Measurements from ENCODE around the gene NR2F6.

DNA sequence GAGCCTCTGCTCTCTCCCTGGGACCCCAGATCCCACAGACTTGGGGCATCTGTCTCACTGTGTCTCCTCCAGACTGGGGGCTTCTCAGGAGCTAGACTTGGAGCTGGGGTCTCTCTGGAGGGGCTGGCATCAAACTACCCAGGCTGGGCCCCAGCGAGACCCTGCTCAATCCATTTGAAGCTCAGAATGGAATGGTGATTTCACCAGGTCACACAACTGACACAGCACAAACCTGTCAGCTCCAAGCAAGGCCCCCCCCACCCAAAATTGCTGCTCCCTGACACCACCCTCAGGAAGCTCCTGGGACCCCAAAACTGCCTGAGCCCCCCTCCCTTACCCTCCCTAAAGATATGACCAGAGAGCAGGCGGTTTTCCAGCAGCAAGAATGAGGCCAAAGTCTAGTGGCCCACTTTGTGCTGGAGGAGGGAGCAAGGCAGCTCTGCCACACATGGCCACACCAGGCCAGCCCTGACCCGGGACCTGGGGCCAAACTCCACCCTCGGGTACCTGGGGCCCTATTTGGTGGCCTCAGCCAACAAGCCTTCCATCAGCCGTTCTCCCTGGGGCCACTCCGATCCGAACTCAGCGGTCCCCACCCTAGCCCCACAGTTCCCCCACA lies 2.4 kb downstream of the NR2F6 start:
- TF ChIP-seq ZFP36 (IDR thresholded peaks at IDR 0.05; ENCODE audit: borderline replicate concordance, partially characterized antibody) = no peak
- no peak for TF ChIP-seq SMC3 (IDR thresholded peaks at IDR 0.05)
- TF ChIP-seq SREBF2 (IDR thresholded peaks at IDR 0.05) = no peak

All from A549 (cell line).